Adipocyte (in vitro differentiated cells): ENCODE measurements around the gene NSUN6.

Experiments
- DNase-seq: peaks from one replicate; pipeline ENCODE4 v3.0.0-alpha.2; 2015; ENCODE audit warnings: low read depth
- H3K27me3 ChIP-seq: replicated peaks from 2 replicates; pipeline ENCODE4 v1.7.0; 2013; ENCODE audit warnings: mild to moderate bottlenecking, low read length, moderate library complexity; ENCODE audit not compliant: control insufficient read depth, insufficient read depth
- H3K36me3 ChIP-seq: 2 replicates; pipeline ENCODE4 v1.7.0; 2013; ENCODE audit warnings: low read length, mild to moderate bottlenecking, moderate library complexity; ENCODE audit not compliant: control insufficient read depth, insufficient read depth, severe bottlenecking
- H3K4me1 ChIP-seq: 2 replicates; pipeline ENCODE4 v1.7.0; 2013; ENCODE audit warnings: mild to moderate bottlenecking, low read length, moderate library complexity; ENCODE audit not compliant: control insufficient read depth, insufficient read depth
- H3K4me3 ChIP-seq: 2 replicates; pipeline ENCODE4 v1.7.0; 2013; ENCODE audit warnings: mild to moderate bottlenecking, low read length, moderate library complexity
- H3K9ac ChIP-seq: 2 replicates; pipeline ENCODE4 v1.7.0; 2013; ENCODE audit warnings: mild to moderate bottlenecking, low read length, moderate library complexity
- H3K9me3 ChIP-seq: 2 replicates; pipeline ENCODE4 v1.7.0; 2013; ENCODE audit warnings: mild to moderate bottlenecking, low read length, moderate library complexity; ENCODE audit not compliant: control insufficient read depth

The NSUN6 gene

GRCh38 chr10:18516851-18517250 is 134.5 kb downstream of the NSUN6 start:
- no peak for DNase-seq
- H3K4me1 ChIP-seq, result no peaks in the 10 kb centered on the region
- H3K4me3 ChIP-seq, result no peak overlapping the region
- H3K9me3 ChIP-seq, result no peaks in the 10 kb centered on the region
- H3K9ac ChIP-seq, result no peak overlapping the region
- no peaks in the 10 kb centered on the region for H3K27me3 ChIP-seq
- H3K36me3 ChIP-seq, result peaks cover 58% of the 10 kb centered on the region

- H3K9ac ChIP-seq, result no peak overlapping the region
Observed at GRCh38 chr10:18514537-18514936, 136.8 kb downstream of the NSUN6 start.

GRCh38 chr10:18508587-18508986 is 142.8 kb downstream of the NSUN6 start:
- H3K9me3 ChIP-seq, result no peaks in the 10 kb centered on the region
- H3K27me3 ChIP-seq, result no peaks in the 10 kb centered on the region
- peaks cover 23% of the 10 kb centered on the region for H3K36me3 ChIP-seq
- no peak overlapping the region for H3K4me3 ChIP-seq
- H3K9ac ChIP-seq, result no peak overlapping the region
- no peak for DNase-seq
- H3K4me1 ChIP-seq, result no peaks in the 10 kb centered on the region

More at GRCh38 chr10:18514537-18514936, 136.8 kb downstream of the NSUN6 start:
- no peak for DNase-seq
- H3K9me3 ChIP-seq, result no peaks in the 10 kb centered on the region
- H3K4me3 ChIP-seq, result no peak overlapping the region
- H3K27me3 ChIP-seq, result no peaks in the 10 kb centered on the region
- H3K36me3 ChIP-seq, result peaks cover 40% of the 10 kb centered on the region
- no peaks in the 10 kb centered on the region for H3K4me1 ChIP-seq

- H3K9me3 ChIP-seq, result no peaks in the 10 kb centered on the region
- no peaks in the 10 kb centered on the region for H3K4me1 ChIP-seq
- DNase-seq, result no peak
- peaks cover 7% of the 10 kb centered on the region for H3K36me3 ChIP-seq
- no peak overlapping the region for H3K4me3 ChIP-seq
- H3K9ac ChIP-seq, result no peak overlapping the region
- no peaks in the 10 kb centered on the region for H3K27me3 ChIP-seq
Observed at GRCh38 chr10:18505456-18506118, 145.8 kb downstream of the NSUN6 start.

GRCh38 chr10:18504161-18504560 is 147.2 kb downstream of the NSUN6 start:
- H3K27me3 ChIP-seq, result no peaks in the 10 kb centered on the region
- H3K36me3 ChIP-seq, result peaks cover 5% of the 10 kb centered on the region
- no peaks in the 10 kb centered on the region for H3K9me3 ChIP-seq
- H3K4me1 ChIP-seq, result no peaks in the 10 kb centered on the region
- no peak for DNase-seq
- H3K9ac ChIP-seq, result no peak overlapping the region
- H3K4me3 ChIP-seq, result no peak overlapping the region

- Histone ChIP-seq H3K4me3 (no peak overlapping the region), H3K9me3 (no peaks in the 10 kb centered on the region), H3K27me3 (no peaks in the 10 kb centered on the region), H3K36me3 (peaks cover 3% of the 10 kb centered on the region), H3K9ac (no peak overlapping the region), H3K4me1 (no peaks in the 10 kb centered on the region)
- DNase-seq, result no peak
Observed at GRCh38 chr10:18501629-18502028, 149.8 kb downstream of the NSUN6 start.

GRCh38 chr10:18501198-18501597 is 150.2 kb downstream of the NSUN6 start:
- Histone ChIP-seq H3K36me3 (peaks cover 3% of the 10 kb centered on the region), H3K4me1 (no peaks in the 10 kb centered on the region), H3K27me3 (no peaks in the 10 kb centered on the region), H3K9me3 (no peaks in the 10 kb centered on the region), H3K4me3 (no peak overlapping the region), H3K9ac (no peak overlapping the region)
- DNase-seq, result peak; percentile 25

- Histone ChIP-seq H3K36me3 (peaks cover 3% of the 10 kb centered on the region), H3K9me3 (no peaks in the 10 kb centered on the region), H3K4me1 (no peaks in the 10 kb centered on the region), H3K4me3 (no peak overlapping the region), H3K27me3 (no peaks in the 10 kb centered on the region), H3K9ac (no peak overlapping the region)
- DNase-seq, result no peak
Observed at GRCh38 chr10:18500576-18500975, 150.8 kb downstream of the NSUN6 start.

- H3K9me3 ChIP-seq, result no peaks in the 10 kb centered on the region
- H3K4me3 ChIP-seq, result no peak overlapping the region
- no peaks in the 10 kb centered on the region for H3K27me3 ChIP-seq
- peak; percentile 3 for DNase-seq
- no peak overlapping the region for H3K9ac ChIP-seq
- peaks cover 3% of the 10 kb centered on the region for H3K36me3 ChIP-seq
- H3K4me1 ChIP-seq, result no peaks in the 10 kb centered on the region
Observed at GRCh38 chr10:18498998-18499397, 152.4 kb downstream of the NSUN6 start.

GRCh38 chr10:18497806-18498369 is 153.5 kb downstream of the NSUN6 start:
- H3K9ac ChIP-seq, result no peak overlapping the region
- H3K27me3 ChIP-seq, result no peaks in the 10 kb centered on the region
- DNase-seq, result no peak
- no peaks in the 10 kb centered on the region for H3K4me1 ChIP-seq
- H3K36me3 ChIP-seq, result no peaks in the 10 kb centered on the region
- H3K4me3 ChIP-seq, result no peak overlapping the region
- H3K9me3 ChIP-seq, result no peaks in the 10 kb centered on the region
